Measurements from ENCODE around the gene FNDC3B. TPM values are rescaled to one million over a fixed set of nuclear protein-coding genes. Genes with fewer than 3 reads are reported as not detected.

FNDC3B gene
- total RNA-seq, 1 experiment from 2014 or later: 48.6 TPM

DNA sequence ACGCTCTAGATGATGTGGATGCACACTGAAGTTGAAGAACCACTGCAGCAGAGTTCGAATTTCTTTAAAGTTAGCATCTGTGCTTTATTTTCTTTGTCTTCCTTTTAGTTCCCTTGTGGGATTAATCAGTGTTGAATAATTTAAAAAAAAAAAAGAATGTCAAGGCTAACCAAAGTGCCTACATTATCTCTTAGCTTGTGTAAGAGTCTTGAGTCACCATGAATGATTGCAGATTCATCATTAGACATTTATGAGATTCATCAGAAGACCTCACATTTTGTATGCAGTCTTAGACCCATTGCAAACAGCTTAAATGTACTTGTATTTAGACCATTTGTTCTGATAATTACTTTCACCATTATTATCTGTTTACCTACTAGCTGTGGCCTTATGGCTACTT is 182.2 kb downstream of the FNDC3B start:
- peak; percentile 78 for DNase-seq
- Histone ChIP-seq H3K79me2 (ENCODE audit: low read length) (peaks cover 89% of the 10 kb centered on the region), H3K36me3 (ENCODE audit: low read depth, low read length) (0 out of 2 replicates have a peak, but pooled peaks cover 2% of the 10 kb centered on the region), H3K27ac (ENCODE audit: low read length) (peak overlapping the region; percentile 24), H3K27me3 (ENCODE audit: low read length) (no peaks in the 10 kb centered on the region), H3K9me3 (ENCODE audit: low read length) (no peaks in the 10 kb centered on the region), H3K4me3 (ENCODE audit: low read length) (no peak overlapping the region), H3K4me2 (ENCODE audit: low read length) (peak overlapping the region; percentile 36; the same call in 1 of the 2 replicates), H3F3A (ENCODE audit: low read length, unreplicated experiment) (peaks cover 5% of the 10 kb centered on the region), H2AFZ (ENCODE audit: low read length) (no peak overlapping the region), H3K4me1 (ENCODE audit: insufficient read depth, low read length) (peaks cover 40% of the 10 kb centered on the region), H3K9me2 (replicated peaks; ENCODE audit: low read length) (no peaks in the 10 kb centered on the region), H3K9ac (ENCODE audit: low read length) (no peak overlapping the region), H4K20me1 (ENCODE audit: low read length) (0 out of 2 replicates have a peak, but pooled peaks cover 6% of the 10 kb centered on the region)
- POLR2A ChIA-PET (ENCODE audit: unreplicated experiment): interaction anchor here (0.7 kb wide), 1 partner anchor 1177 kb away, joined by 9 read pairs; no protein-coding TSS in a partner anchor
- peak; percentile 71 for ATAC-seq
- no TSS peak for BruUV-seq (replicated peaks)
- CTCF ChIA-PET: no interaction called here
- intact Hi-C loops (cut with micrococcal nuclease): no loop called here
- no peak for TF ChIP-seq EZH2 (IDR thresholded peaks at IDR 0.05; ENCODE audit: low read length, unreplicated experiment)
- TF ChIP-seq EZH2phosphoT487 (IDR thresholded peaks at IDR 0.05; ENCODE audit: borderline replicate concordance, low read length): no peak
- TF ChIP-seq, protein P1, sequence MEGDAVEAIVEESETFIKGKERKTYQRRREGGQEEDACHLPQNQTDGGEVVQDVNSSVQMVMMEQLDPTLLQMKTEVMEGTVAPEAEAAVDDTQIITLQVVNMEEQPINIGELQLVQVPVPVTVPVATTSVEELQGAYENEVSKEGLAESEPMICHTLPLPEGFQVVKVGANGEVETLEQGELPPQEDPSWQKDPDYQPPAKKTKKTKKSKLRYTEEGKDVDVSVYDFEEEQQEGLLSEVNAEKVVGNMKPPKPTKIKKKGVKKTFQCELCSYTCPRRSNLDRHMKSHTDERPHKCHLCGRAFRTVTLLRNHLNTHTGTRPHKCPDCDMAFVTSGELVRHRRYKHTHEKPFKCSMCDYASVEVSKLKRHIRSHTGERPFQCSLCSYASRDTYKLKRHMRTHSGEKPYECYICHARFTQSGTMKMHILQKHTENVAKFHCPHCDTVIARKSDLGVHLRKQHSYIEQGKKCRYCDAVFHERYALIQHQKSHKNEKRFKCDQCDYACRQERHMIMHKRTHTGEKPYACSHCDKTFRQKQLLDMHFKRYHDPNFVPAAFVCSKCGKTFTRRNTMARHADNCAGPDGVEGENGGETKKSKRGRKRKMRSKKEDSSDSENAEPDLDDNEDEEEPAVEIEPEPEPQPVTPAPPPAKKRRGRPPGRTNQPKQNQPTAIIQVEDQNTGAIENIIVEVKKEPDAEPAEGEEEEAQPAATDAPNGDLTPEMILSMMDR (conservative IDR thresholded peaks at IDR 0.05; ENCODE audit: low read depth, low read length): no peak

DNA sequence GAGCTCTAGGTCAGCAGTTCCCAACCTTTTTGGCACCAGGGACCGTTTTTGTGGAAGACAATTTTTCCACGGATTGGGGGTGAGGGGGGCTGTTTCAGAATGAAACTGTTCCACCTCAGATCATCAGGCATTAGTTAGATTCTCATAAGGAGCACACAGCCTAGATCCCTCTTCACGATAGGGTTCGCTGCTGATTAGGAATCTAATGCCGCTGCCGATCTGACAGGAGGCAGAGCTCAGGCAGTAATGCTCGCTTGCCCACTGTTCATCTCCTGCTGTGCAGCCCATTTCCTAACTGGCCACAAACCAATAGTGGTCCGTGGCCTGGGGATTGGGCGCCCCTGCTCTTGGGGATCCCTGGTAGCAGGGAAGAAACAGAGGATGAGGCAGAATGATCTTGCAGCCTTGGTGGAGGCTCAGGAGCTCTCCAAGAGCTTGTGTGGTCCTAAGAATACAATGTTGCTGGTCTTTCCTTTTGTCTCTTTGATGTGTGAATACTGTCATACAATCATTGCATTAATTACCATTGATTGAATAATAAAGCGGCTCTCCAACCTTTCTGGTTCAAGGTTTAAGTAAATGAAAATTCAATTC is 183.2 kb downstream of the FNDC3B start:
- TF ChIP-seq EZH2 (IDR thresholded peaks at IDR 0.05; ENCODE audit: low read length, unreplicated experiment): no peak
- TF ChIP-seq, protein P1 (conservative IDR thresholded peaks at IDR 0.05; ENCODE audit: low read depth, low read length): no peak
- no peak for TF ChIP-seq EZH2phosphoT487 (IDR thresholded peaks at IDR 0.05; ENCODE audit: borderline replicate concordance, low read length)
- peaks cover 32% of the 10 kb centered on the region for H3K4me1 ChIP-seq (ENCODE audit: insufficient read depth, low read length)
- H3K9me2 ChIP-seq (replicated peaks; ENCODE audit: low read length): no peaks in the 10 kb centered on the region
- 0 out of 2 replicates have a peak, but pooled peaks cover 6% of the 10 kb centered on the region for H4K20me1 ChIP-seq (ENCODE audit: low read length)
- peaks cover 81% of the 10 kb centered on the region for H3K79me2 ChIP-seq (ENCODE audit: low read length)
- CTCF ChIA-PET: no interaction called here
- H3K9ac ChIP-seq (ENCODE audit: low read length): no peak overlapping the region
- no peaks in the 10 kb centered on the region for H3K27me3 ChIP-seq (ENCODE audit: low read length)
- BruUV-seq (replicated peaks): no TSS peak
- POLR2A ChIA-PET (ENCODE audit: unreplicated experiment): no interaction called here
- no peak overlapping the region for H3K4me2 ChIP-seq (ENCODE audit: low read length)
- H3F3A ChIP-seq (ENCODE audit: low read length, unreplicated experiment): peaks cover 5% of the 10 kb centered on the region
- no peak for ATAC-seq
- no peak overlapping the region for H2AFZ ChIP-seq (ENCODE audit: low read length)
- peaks cover 9% of the 10 kb centered on the region; the same call in 1 of the 2 replicates for H3K36me3 ChIP-seq (ENCODE audit: low read depth, low read length)
- no peak overlapping the region for H3K27ac ChIP-seq (ENCODE audit: low read length)
- H3K4me3 ChIP-seq (ENCODE audit: low read length): no peak overlapping the region
- no peaks in the 10 kb centered on the region for H3K9me3 ChIP-seq (ENCODE audit: low read length)
- intact Hi-C loops (cut with micrococcal nuclease): no loop called here
- no peak for DNase-seq

DNA sequence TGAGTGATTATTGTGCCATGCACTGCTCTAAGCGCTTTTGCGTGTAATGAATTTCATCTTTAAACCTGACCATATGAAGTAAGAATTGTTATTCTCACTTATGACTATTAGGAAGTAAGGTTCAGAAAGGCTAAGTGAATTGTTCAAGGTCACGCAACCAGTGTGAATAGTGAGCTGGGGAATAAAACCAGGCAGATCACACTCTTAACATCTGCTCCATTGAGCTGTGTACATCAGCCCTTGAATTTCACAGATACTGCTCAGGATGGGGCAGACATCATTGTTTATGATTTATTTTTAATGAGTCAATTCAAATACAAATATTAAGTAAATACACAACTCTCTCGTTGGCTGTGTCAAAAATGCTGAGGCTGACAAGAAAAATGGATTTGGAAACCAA is 184.5 kb downstream of the FNDC3B start:
- peaks cover 9% of the 10 kb centered on the region; the same call in 1 of the 2 replicates for H3K36me3 ChIP-seq (ENCODE audit: low read depth, low read length)
- H3K79me2 ChIP-seq (ENCODE audit: low read length): peaks cover 68% of the 10 kb centered on the region
- 0 out of 2 replicates have a peak, but pooled peaks cover 2% of the 10 kb centered on the region for H4K20me1 ChIP-seq (ENCODE audit: low read length)
- H2AFZ ChIP-seq (ENCODE audit: low read length): no peak overlapping the region
- H3K27ac ChIP-seq (ENCODE audit: low read length): no peak overlapping the region
- H3K9me2 ChIP-seq (replicated peaks; ENCODE audit: low read length): no peaks in the 10 kb centered on the region
- CTCF ChIA-PET: no interaction called here
- no peak for TF ChIP-seq EZH2phosphoT487 (IDR thresholded peaks at IDR 0.05; ENCODE audit: borderline replicate concordance, low read length)
- no peak for TF ChIP-seq EZH2 (IDR thresholded peaks at IDR 0.05; ENCODE audit: low read length, unreplicated experiment)
- TF ChIP-seq, protein P1 (conservative IDR thresholded peaks at IDR 0.05; ENCODE audit: low read depth, low read length): no peak
- no peak overlapping the region for H3K4me2 ChIP-seq (ENCODE audit: low read length)
- peak; percentile 51 for ATAC-seq
- no peak for DNase-seq
- no peak overlapping the region for H3K4me3 ChIP-seq (ENCODE audit: low read length)
- H3K4me1 ChIP-seq (ENCODE audit: insufficient read depth, low read length): peaks cover 19% of the 10 kb centered on the region
- POLR2A ChIA-PET (ENCODE audit: unreplicated experiment): no interaction called here
- no peaks in the 10 kb centered on the region for H3K9me3 ChIP-seq (ENCODE audit: low read length)
- no TSS peak for BruUV-seq (replicated peaks)
- H3K27me3 ChIP-seq (ENCODE audit: low read length): no peaks in the 10 kb centered on the region
- peaks cover 5% of the 10 kb centered on the region for H3F3A ChIP-seq (ENCODE audit: low read length, unreplicated experiment)
- intact Hi-C loops (cut with micrococcal nuclease): no loop called here
- H3K9ac ChIP-seq (ENCODE audit: low read length): no peak overlapping the region
